Activated CD4-positive, alpha-beta T cell treated with anti-CD3 and anti-CD28 coated beads, Interleukin-10, Interleukin-2, amounts not matched to agents 100 ng/mL and 50 ng/mL, durations not matched to agents 16 hours and 8 hours (primary cell): ENCODE measurements around the gene INSR.
"Not testable (repeated sequence)": the region's sequence is repeated elsewhere in the genome, so short reads cannot be mapped to it uniquely, and the experiment has no call there.

Experiments
- DNase-seq: peaks from one replicate; pipeline ENCODE4 v3.0.0-alpha.2; 2020

INSR gene

GRCh38 chr19:7217861-7218260 lies 76.4 kb downstream of the INSR start:
- no peak for DNase-seq

GRCh38 chr19:7216373-7216902 lies 77.8 kb downstream of the INSR start:
- no peak for DNase-seq

- no peak for DNase-seq
Measured at GRCh38 chr19:7215176-7215575, 79.0 kb downstream of the INSR start.

DNA sequence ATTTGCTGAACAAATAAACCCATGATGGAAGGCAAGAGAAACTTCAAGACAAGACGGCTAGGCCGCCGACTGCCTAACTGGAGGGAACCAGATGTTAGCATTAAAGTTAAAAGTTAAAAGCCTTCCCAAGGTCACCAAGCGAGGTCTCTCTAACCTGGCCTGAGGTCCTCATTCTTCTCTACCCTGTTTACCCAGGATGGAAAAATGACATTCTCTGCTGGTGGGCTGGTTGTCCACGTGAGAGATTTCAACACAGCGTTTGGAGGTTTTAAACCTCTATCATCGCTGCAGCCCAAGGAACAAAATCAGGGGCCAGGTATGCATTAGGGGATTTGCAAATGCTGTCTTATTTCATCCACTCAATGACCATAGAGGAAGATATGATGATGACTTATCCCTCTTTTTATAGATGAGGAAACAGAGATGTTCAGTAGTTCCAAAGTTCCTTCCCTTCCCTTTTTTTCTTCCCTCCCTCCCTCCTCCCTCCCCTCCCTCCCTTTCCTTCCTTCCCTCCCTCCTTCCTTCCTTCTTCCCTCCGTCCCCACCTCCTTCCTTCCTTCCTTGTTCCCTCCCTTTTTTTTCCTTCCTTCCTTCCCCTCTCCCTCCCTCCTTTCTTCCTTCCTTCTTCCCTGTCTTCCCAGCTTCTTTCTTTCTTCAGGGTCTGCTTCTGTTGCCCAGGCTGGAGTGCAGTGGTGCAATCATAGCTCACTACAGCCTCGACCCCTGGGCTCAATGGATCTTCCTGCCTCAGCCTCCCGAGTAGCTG lies 79.7 kb downstream of the INSR start:
- no peak for DNase-seq

GRCh38 chr19:7213628-7214323 lies 80.4 kb downstream of the INSR start:
- DNase-seq: no peak

- no peak for DNase-seq
Measured at GRCh38 chr19:7211191-7211951, 82.8 kb downstream of the INSR start.

DNA sequence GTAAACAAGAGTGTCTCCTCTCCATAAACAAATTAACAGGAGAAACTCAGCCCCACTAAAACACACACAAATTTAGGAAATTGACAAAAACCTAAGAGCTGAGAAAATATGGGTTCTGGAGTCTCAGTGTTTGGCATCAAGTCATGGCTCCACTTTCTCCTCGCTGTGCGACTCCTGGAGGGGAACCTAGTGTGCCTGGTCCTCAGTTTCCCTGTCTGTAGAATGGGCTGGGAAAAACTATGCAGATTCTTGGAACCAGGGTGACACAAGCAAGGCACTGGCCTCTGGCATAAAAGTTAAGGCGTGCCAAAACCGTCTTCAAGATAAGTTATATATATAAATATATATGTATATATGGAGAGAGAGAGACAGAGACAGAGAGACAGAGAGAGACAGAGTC lies 83.9 kb downstream of the INSR start:
- no peak for DNase-seq

DNA sequence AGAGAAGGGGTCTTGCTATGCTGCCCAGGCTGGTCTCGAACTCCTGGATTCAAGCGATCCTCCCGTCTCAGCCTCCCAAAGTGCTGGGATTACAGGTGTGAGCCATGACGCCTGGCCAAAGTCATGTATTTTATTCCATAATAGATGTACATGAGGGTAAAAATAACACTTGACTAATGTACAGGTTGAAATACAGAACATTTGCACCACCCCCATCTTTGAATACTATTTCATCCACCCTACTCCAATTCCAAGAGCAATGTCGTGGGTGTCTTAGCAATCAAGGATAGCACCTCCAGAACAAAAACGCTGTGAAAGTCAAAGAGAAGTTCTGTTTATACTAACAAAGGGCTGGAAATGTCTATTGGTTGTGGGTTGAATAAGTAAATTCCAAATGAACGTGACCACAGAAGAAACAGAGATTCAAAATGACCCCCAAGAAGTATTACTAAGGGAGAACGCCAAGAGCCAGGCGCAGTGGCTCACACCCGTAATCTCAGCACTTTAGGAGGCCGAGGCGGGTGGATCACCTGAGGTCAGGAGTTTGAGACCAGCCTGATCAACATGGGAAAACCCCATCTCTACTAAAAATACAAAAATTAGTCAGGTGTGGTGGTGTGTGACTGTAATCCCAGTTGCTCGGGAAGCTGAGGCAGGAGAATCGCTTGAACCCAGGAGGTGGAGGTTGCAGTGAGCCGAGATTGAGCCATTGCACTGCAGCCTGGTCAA lies 84.5 kb downstream of the INSR start:
- not testable (repeated sequence) for DNase-seq

- not testable (repeated sequence) for DNase-seq
Measured at GRCh38 chr19:7209036-7209435, 85.2 kb downstream of the INSR start.

- no peak for DNase-seq
Measured at GRCh38 chr19:7203332-7203731, 90.9 kb downstream of the INSR start.

DNA sequence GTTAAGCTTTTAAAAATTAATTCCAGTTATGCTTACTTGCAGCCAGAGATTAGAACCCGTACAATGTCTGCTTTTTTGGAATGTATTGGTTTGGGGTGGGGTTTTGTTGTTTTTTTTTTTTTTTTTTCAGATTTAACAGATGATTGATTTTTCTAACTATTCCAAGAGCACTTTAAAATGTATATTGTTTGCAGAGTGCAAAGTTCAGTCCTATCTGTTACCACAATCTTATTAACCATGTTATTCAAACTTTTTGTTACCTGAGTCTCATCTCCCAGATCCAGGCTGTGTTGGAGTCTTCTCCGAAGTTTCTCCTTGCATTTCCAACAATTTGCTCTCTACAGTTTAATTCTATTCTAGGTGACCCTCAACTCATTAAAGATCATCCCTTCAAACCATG lies 91.3 kb downstream of the INSR start:
- DNase-seq: no peak

GRCh38 chr19:7200736-7201135 lies 93.5 kb downstream of the INSR start:
- no peak for DNase-seq

- no peak for DNase-seq
Measured at GRCh38 chr19:7199613-7200533, 94.3 kb downstream of the INSR start.

- peak; percentile 94 for DNase-seq
Measured at GRCh38 chr19:7197760-7198696, 96.2 kb downstream of the INSR start.

GRCh38 chr19:7197119-7197759 lies 97.0 kb downstream of the INSR start:
- peak; percentile 85 for DNase-seq

GRCh38 chr19:7196763-7197118 lies 97.5 kb downstream of the INSR start:
- DNase-seq: no peak

DNA sequence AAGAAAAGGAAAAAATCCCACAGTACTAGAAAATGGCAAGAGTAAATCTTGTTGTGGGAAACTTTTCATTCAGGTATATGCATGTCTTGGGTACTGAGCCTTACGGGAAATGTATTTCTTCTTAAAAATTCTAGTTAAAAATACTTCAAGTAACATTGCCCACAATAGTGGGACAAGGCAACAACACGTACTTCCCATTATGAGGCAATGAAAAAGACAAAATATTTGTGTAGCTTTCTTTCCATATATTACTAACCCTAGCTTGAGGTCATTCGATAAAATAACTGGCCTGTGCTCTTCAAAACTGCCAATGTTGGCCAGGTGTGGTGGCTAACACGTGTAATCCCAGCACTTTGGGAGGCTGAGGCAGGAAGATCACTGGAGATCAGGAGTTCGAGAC lies 99.2 kb downstream of the INSR start:
- DNase-seq: no peak

GRCh38 chr19:7194566-7194965 lies 99.6 kb downstream of the INSR start:
- no peak for DNase-seq

- DNase-seq: peak; percentile 74
Measured at GRCh38 chr19:7191946-7192691, 102.1 kb downstream of the INSR start.
